Nephron (organoid): ENCODE data around the gene VASN.
"Not testable (repeated sequence)": the region's sequence is repeated elsewhere in the genome, so short reads cannot be mapped to it uniquely, and the experiment has no call there.

Source experiments
- H3K27ac Mint-ChIP-seq, 3 experiments: 2 replicates each; pipeline ENCODE4 v1.8.0; 2020; ENCODE audit warnings: mixed read lengths in 3 of 3, mild to moderate bottlenecking in 2 of 3, moderate library complexity in 1 of 3
- H3K27me3 Mint-ChIP-seq: 2 replicates; pipeline ENCODE4 v1.8.0; 2021; ENCODE audit warnings: low read depth, mild to moderate bottlenecking, moderate library complexity, mixed read lengths
- H3K36me3 Mint-ChIP-seq: 2 replicates; pipeline ENCODE4 v1.8.0; 2020; ENCODE audit warnings: low read depth, mixed read lengths
- H3K4me1 Mint-ChIP-seq: 2 replicates; pipeline ENCODE4 v1.8.0; 2020; ENCODE audit warnings: mixed read lengths
- H3K4me3 Mint-ChIP-seq, 3 experiments: 2 replicates each; pipeline ENCODE4 v1.8.0; 2020; ENCODE audit warnings: mild to moderate bottlenecking in 3 of 3, mixed read lengths in 3 of 3, moderate library complexity in 2 of 3
- H3K9me3 Mint-ChIP-seq: 2 replicates; pipeline ENCODE4 v1.8.0; 2020; ENCODE audit warnings: mixed read lengths
- TF ChIP-seq, protein P1 (sequence below), 3 experiments: fragments of 200-600 bp; sonication (generic); IDR thresholded peaks; one replicate each; pipeline ENCODE4 v1.5.0; 2021; ENCODE audit warnings: antibody characterized with exemption in 3 of 3; ENCODE audit not compliant: unreplicated experiment in 3 of 3

VASN gene

DNA sequence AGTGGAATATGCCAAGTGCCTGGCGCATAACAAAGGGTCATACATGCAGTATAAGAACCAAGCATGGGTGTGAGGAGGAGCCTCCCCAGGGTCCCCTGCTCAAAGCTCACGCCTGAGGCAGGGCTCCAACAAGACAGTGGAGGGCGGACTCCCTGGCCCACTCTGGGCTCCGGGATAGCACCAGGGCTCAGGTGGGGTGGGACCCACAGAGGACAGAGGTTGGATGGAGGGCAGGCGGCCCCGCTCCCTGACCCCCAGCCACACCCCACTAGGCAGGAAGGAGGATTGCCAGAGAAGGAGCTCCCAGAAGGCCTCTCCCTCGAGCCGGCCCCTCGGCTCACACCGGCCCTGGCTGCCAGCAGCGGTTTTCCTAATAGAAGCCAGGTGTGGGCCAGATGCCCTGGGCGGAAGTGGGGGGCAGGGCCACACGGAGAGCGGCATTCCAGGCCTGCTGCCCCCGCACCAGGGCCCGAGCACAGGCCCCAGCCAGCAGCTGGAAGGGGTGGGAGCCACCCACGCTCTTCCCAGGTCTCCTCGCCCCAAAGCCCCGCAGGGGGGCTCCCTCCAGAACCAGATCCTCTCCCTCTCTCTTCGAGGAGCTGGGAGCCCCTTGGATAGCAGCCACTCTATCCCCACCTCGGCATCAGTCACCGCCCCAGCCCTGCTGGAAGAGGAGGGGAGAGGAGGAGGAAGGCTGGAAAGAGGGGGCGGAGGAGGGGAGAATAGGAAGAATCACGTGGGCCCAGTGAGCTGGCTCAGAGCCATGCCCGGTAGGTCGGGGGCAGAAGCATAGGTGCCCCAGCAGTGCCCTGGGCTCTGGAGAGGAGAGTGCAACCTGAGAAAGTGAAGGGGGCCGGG is 21.0 kb downstream of the VASN start:
- TF ChIP-seq, protein P1, sequence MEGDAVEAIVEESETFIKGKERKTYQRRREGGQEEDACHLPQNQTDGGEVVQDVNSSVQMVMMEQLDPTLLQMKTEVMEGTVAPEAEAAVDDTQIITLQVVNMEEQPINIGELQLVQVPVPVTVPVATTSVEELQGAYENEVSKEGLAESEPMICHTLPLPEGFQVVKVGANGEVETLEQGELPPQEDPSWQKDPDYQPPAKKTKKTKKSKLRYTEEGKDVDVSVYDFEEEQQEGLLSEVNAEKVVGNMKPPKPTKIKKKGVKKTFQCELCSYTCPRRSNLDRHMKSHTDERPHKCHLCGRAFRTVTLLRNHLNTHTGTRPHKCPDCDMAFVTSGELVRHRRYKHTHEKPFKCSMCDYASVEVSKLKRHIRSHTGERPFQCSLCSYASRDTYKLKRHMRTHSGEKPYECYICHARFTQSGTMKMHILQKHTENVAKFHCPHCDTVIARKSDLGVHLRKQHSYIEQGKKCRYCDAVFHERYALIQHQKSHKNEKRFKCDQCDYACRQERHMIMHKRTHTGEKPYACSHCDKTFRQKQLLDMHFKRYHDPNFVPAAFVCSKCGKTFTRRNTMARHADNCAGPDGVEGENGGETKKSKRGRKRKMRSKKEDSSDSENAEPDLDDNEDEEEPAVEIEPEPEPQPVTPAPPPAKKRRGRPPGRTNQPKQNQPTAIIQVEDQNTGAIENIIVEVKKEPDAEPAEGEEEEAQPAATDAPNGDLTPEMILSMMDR (IDR thresholded peaks at IDR 0.05; ENCODE audit: unreplicated experiment in 3 of 3) = no peak
- Mint-ChIP-seq H3K4me3 (peak overlapping the region; percentile 40 to 57 (median 42)), H3K9me3 (no peaks in the 10 kb centered on the region), H3K27ac (peak overlapping the region; percentile 94 to 97 (median 96)), H3K36me3 (peaks cover 4% of the 10 kb centered on the region), H3K4me1 (peaks cover 33% of the 10 kb centered on the region), H3K27me3 (no peaks in the 10 kb centered on the region)

DNA sequence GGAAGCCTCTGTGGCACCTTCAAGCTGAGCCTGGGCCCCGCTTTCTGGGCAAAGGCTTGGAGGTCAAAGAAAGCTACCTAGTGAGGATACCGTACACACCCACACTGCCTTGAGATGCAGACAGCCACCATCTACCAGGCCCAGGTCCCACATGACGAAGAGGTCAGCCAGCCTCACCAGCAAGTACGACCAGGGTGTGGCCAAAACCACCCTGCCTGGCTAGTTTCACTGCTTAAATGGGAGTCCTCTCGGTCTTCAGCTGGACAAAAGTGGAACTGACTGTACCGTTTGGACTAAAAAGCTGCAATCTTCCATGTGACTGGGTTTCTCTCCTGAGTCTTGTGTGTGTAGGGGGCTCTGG is 21.6 kb downstream of the VASN start:
- H3K4me3 Mint-ChIP-seq = peak overlapping the region in 1 of 3 experiments; percentile 42

DNA sequence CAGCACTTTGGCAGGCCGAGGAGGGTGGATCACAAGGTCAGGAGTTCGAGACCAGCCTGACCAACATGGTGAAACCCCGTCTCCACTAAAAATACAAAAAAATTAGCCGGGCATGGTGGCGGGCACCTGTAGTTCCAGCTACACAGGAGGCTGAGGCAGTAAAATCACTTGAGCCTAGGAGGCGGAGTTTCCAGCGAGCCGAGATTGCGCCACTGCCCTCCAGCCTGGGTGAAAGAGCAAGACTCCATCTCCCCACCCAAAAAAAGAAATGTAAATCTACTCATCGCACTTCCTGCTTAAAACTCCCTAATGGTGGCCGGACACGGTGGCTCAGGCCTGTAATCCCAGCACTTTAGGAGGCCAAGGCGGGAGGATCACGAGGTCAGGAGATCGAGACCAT is 22.2 kb downstream of the VASN start:
- not testable (repeated sequence) for H3K27me3 Mint-ChIP-seq, H3K36me3 Mint-ChIP-seq, H3K9me3 Mint-ChIP-seq, H3K4me3 Mint-ChIP-seq
- Mint-ChIP-seq H3K4me1 (peaks cover 33% of the 10 kb centered on the region), H3K27ac (peak overlapping the region; percentile 94 to 97 (median 96))

More for the DNA sequence above, 21.6 kb downstream of the VASN start:
- peaks cover 4% of the 10 kb centered on the region for H3K36me3 Mint-ChIP-seq
- H3K4me1 Mint-ChIP-seq = peaks cover 33% of the 10 kb centered on the region
- H3K9me3 Mint-ChIP-seq = no peaks in the 10 kb centered on the region
- H3K27me3 Mint-ChIP-seq = no peaks in the 10 kb centered on the region
- TF ChIP-seq, protein P1 (IDR thresholded peaks at IDR 0.05; ENCODE audit: unreplicated experiment in 3 of 3) = no peak
- peak overlapping the region; percentile 94 to 97 (median 96) for H3K27ac Mint-ChIP-seq

DNA sequence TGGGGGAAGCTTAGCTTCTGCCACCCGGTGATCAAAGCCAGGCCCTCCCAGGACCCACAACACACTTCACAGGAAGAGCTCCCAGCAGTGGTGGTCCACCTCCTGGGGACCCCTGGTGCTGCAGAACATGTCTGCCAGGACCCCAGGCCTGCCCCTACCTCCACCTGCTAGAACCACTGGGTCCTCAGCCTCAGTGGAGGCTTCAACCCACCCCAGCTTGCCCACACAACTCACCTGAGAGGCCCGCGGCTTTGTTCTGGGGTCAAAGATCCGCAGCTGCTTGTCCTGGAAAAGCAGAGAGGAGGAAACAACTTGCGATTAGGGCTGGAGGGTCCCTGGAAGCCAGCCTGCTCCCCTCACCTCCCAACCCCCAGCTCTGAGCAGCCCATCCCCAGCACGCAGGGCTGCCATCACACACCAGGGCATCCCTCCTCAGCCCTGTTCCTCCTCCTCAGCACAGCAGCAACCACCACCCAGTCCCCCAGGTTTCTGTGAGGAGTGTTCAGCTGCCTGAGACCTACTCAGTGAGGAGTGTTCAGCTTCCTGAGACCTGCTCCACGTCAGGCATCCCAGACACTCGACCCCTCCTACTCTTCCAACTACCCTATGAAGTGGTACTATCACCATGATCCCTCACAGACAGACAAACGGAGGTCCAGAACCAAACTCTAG is 23.5 kb downstream of the VASN start:
- no peak overlapping the region for H3K4me3 Mint-ChIP-seq
- H3K4me1 Mint-ChIP-seq = peaks cover 24% of the 10 kb centered on the region
- TF ChIP-seq, protein P1 (IDR thresholded peaks at IDR 0.05; ENCODE audit: unreplicated experiment in 3 of 3) = no peak
- H3K36me3 Mint-ChIP-seq = peaks cover 9% of the 10 kb centered on the region
- H3K27ac Mint-ChIP-seq = peak overlapping the region; percentile 81 to 97 (median 94)
- H3K9me3 Mint-ChIP-seq = no peaks in the 10 kb centered on the region
- no peaks in the 10 kb centered on the region for H3K27me3 Mint-ChIP-seq

DNA sequence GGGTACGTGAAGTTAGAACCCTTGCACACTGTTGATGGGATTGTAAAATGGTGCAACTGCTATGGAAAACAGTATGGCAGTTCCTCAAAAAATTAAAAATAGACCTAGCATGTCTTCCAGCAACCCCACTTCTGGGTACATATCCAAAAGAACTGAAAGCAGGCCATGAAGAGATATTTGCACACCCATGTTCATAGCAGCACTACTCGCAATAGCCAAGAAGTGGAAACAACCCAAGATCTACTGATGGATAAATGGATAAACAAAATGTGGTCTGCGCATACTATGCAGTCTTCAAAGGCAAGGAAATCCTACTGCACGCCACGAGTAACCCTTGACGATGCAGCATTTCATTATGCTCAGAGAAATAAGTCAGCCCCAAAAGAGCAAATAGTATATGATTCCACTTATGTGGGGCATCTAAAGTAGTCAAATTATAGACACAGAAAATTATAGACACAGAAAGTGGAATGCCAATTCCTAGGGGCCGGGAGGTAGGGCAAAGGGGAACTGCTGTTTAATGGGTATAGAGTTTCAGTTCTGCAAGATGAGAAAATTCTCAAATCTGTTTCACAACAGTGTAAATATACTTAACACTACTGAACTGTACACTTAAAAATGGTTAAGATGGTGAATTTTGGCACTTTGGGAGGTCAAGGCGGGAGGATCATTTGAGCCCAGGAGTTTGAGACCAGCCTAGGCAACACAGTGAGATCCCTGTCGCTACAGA is 27.5 kb downstream of the VASN start:
- Mint-ChIP-seq H3K36me3 (peaks cover 9% of the 10 kb centered on the region), H3K27me3 (no peaks in the 10 kb centered on the region), H3K4me3 (no peak overlapping the region), H3K9me3 (no peaks in the 10 kb centered on the region), H3K4me1 (peaks cover 13% of the 10 kb centered on the region), H3K27ac (no peak overlapping the region)
- TF ChIP-seq, protein P1 (IDR thresholded peaks at IDR 0.05; ENCODE audit: unreplicated experiment in 3 of 3) = no peak

DNA sequence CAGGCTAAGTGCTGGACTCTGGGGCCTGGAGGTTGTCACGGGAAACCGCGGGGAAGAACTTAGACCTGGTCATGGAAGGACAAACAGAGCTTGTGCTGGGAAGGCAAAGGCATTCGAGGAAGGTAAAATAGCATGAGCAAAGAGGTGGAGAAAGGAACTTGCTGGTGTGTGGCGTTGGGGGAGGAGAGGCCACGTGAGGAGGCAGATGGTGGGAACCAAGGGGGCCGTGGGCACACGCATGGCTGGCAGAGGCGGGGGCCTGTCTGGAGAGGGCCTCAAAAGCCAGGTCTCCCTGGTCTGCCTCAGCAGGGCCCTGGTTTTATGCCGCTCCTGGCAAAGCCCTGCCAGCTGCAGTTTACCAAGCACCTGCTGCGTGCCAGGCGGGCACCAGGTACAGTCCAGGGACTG is 29.4 kb downstream of the VASN start:
- H3K4me1 Mint-ChIP-seq = peaks cover 8% of the 10 kb centered on the region
- H3K36me3 Mint-ChIP-seq = peaks cover 5% of the 10 kb centered on the region
- H3K27me3 Mint-ChIP-seq = no peaks in the 10 kb centered on the region
- H3K27ac Mint-ChIP-seq = peak overlapping the region; percentile 14 to 32 (median 21)
- no peaks in the 10 kb centered on the region for H3K9me3 Mint-ChIP-seq
- no peak overlapping the region for H3K4me3 Mint-ChIP-seq
- TF ChIP-seq, protein P1 (IDR thresholded peaks at IDR 0.05; ENCODE audit: unreplicated experiment in 3 of 3) = no peak
